B cell (primary cell): Measurements from ENCODE around the gene IL22RA1.

Source experiments
- EZH2 ChIP-seq: IDR thresholded peaks from 2 replicates; pipeline ENCODE4 v1.6.1; 2012; ENCODE audit warnings: borderline replicate concordance, low read depth, mild to moderate bottlenecking, moderate library complexity, low read length; ENCODE audit not compliant: insufficient read depth, poor library complexity, severe bottlenecking
- TF ChIP-seq, protein P1 (sequence below): fragments of 200-600 bp; IDR thresholded peaks from one replicate; pipeline ENCODE4 v1.8.0; 2022; ENCODE audit warnings: antibody characterized with exemption, mild to moderate bottlenecking

DNA sequence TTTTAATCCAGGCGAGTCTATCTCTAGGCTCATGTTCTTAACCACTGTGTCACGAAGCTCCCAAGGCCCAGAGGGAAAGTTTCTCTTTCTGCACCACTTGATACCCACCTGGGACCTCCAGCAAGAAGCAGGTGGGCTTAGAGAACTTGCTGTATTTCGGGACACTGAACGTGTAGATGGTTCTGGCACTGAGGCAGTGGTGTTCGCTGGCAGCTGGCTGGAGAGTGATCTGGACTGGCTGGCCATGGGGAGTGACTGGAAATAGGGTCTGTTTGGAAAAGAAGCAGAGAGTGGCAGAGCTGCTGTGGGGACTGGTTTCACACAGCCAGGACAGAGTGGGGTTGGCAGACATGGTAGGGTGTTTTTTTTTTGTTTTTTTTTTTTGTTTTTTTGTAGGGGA, 16.4 kb upstream of the IL22RA1 start:
- TF ChIP-seq, protein P1, sequence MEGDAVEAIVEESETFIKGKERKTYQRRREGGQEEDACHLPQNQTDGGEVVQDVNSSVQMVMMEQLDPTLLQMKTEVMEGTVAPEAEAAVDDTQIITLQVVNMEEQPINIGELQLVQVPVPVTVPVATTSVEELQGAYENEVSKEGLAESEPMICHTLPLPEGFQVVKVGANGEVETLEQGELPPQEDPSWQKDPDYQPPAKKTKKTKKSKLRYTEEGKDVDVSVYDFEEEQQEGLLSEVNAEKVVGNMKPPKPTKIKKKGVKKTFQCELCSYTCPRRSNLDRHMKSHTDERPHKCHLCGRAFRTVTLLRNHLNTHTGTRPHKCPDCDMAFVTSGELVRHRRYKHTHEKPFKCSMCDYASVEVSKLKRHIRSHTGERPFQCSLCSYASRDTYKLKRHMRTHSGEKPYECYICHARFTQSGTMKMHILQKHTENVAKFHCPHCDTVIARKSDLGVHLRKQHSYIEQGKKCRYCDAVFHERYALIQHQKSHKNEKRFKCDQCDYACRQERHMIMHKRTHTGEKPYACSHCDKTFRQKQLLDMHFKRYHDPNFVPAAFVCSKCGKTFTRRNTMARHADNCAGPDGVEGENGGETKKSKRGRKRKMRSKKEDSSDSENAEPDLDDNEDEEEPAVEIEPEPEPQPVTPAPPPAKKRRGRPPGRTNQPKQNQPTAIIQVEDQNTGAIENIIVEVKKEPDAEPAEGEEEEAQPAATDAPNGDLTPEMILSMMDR: no peak
- no peak for TF ChIP-seq EZH2
